ENCODE results near the gene TADA3. TPM values are rescaled to one million over a fixed set of nuclear protein-coding genes. Genes with fewer than 3 reads are reported as not detected.

TADA3 gene
- total and polyA plus RNA-seq, 2 of the 4 experiments (the other 2 are of a cell fraction), result 68.0 to 83.0 TPM

DNA sequence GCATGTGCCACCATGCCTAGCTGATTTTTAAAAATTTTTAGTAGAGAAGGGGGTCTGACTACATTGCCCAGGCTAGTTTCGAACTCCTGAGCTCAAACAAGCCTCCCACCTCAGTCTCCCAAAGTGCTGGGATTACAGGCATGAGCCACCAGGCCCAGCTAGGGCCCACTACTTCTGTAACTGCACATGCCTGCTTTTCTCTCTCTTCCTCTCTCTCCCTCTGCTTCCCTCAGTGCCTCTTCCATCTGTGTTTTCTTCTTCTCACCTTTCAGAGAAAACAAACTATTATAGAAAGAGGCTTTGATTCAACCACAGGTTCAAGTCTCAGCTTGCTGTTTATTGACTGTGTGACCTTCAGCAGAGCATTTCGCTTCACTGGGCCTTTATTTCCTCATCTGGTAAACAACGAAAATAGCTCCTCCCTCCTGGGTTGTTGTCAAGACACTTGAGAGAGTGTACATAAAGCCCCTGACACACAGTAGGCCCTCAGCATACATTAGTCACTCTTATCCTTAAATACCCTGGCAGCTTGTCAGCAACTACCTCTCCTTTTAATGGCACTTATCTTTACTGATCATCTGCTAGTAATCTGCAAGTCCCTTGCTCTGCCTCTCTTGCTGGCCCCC, 10.2 kb downstream of the TADA3 start:
- H3K36me3 ChIP-seq (ENCODE audit: control insufficient read depth, insufficient read depth, low read length), result peaks cover 44% of the 10 kb centered on the region
- H2AK9ac ChIP-seq (replicated peaks; ENCODE audit: low read depth, low read length, poor library complexity), result no peak overlapping the region
- intact Hi-C loops (cut with micrococcal nuclease) (no loop called here), dilution Hi-C loops (cut with HindIII; ENCODE audit: low sequenced_read_pairs, unreplicated experiment) (no loop called here), in situ Hi-C loops (cut with MboI; ENCODE audit: low sequenced_read_pairs) (no loop called here)
- no peak overlapping the region for H3K18ac ChIP-seq (ENCODE audit: low read depth, low read length)
- peaks cover 6% of the 10 kb centered on the region in 2 experiments; a peak in 3 of 4 replicates for H3K79me1 ChIP-seq (ENCODE audit: low read depth in 1 of 2, low read length in 2 of 2)
- H2AK5ac ChIP-seq (ENCODE audit: low read depth, low read length), result no peak overlapping the region
- H3K9ac ChIP-seq (ENCODE audit: low read depth, low read length), result no peak overlapping the region
- H3K4me1 ChIP-seq (ENCODE audit: control insufficient read depth, insufficient read depth, low read length), result peaks cover 3% of the 10 kb centered on the region
- no peak for DNase-seq
- H3K27ac ChIP-seq (ENCODE audit: insufficient read depth, low read length), result no peak overlapping the region
- no peaks in the 10 kb centered on the region for H4K20me1 ChIP-seq (ENCODE audit: insufficient read depth, low read length)
- no peak overlapping the region for H2BK15ac ChIP-seq (ENCODE audit: low read depth, low read length)
- ChIA-PET CTCF (no interaction called here), POLR2A (ENCODE audit: unreplicated experiment) (no interaction called here)
- no peak overlapping the region for H3K4me2 ChIP-seq (ENCODE audit: low read depth, low read length)
- no peak for ATAC-seq (ENCODE audit: low read depth)
- H3K4ac ChIP-seq (ENCODE audit: low read depth, low read length), result no peak overlapping the region
- no peak overlapping the region for H3K14ac ChIP-seq (replicated peaks; ENCODE audit: low read depth, low read length)
- H3K9me3 ChIP-seq (ENCODE audit: control insufficient read depth, insufficient read depth, low read length), result no peaks in the 10 kb centered on the region
- no peak overlapping the region for H2BK5ac ChIP-seq (ENCODE audit: low read depth, low read length, poor library complexity, severe bottlenecking)
- no peak overlapping the region for H4K5ac ChIP-seq (ENCODE audit: low read depth, low read length)
- H3K23ac ChIP-seq (ENCODE audit: low read depth, low read length), result no peak overlapping the region
- no peak overlapping the region for H3K4me3 ChIP-seq (ENCODE audit: insufficient read depth, low read depth, low read length)
- H3K9me1 ChIP-seq (ENCODE audit: insufficient read depth, low read length), result peaks cover 9% of the 10 kb centered on the region; the same call in 1 of the 2 replicates
- 83% methylated on average over 3 of the region's 3 CpGs; no CpG with 5 or more reads in 1 of the 2 experiments for WGBS, 2 experiments (ENCODE audit: extremely low coverage in 2 of 2, insufficient read length in 1 of 2)
- H3K56ac ChIP-seq (ENCODE audit: extremely low read depth, insufficient read depth, low read length), result no peak overlapping the region
- no peak overlapping the region for H2BK120ac ChIP-seq (ENCODE audit: low read depth, low read length)
- H4K91ac ChIP-seq (ENCODE audit: insufficient read depth, low read depth, low read length), result no peak overlapping the region
- BruUV-seq (replicated peaks), result no TSS peak
- TF ChIP-seq SMC3 (IDR thresholded peaks at IDR 0.05; ENCODE audit: low read depth, low read length) (no peak), BHLHE40 (IDR thresholded peaks at IDR 0.05; ENCODE audit: low read depth, low read length) (no peak), RFX5 (IDR thresholded peaks at IDR 0.05; ENCODE audit: low read depth, low read length) (no peak), CEBPB (IDR thresholded peaks at IDR 0.05; ENCODE audit: low read depth, low read length) (no peak), MXI1 (IDR thresholded peaks at IDR 0.05; ENCODE audit: borderline replicate concordance, low read depth, low read length) (no peak), CHD1 (IDR thresholded peaks at IDR 0.05; ENCODE audit: low read depth, low read length) (no peak), RCOR1 (IDR thresholded peaks at IDR 0.05; ENCODE audit: insufficient replicate concordance, low read length) (no peak), FOS (IDR thresholded peaks at IDR 0.05; ENCODE audit: low read depth, low read length) (no peak), POLR2A (IDR thresholded peaks at IDR 0.05; ENCODE audit: low read depth, low read length) (no peak), RAD21 (IDR thresholded peaks at IDR 0.05; ENCODE audit: low read length) (no peak), MAFK (IDR thresholded peaks at IDR 0.05; ENCODE audit: low read depth, low read length) (no peak), NFE2L2 (IDR thresholded peaks at IDR 0.05; ENCODE audit: low read depth, low read length) (no peak), MAZ (IDR thresholded peaks at IDR 0.05; ENCODE audit: borderline replicate concordance, low read depth, low read length) (no peak)
- TF ChIP-seq, protein P1, sequence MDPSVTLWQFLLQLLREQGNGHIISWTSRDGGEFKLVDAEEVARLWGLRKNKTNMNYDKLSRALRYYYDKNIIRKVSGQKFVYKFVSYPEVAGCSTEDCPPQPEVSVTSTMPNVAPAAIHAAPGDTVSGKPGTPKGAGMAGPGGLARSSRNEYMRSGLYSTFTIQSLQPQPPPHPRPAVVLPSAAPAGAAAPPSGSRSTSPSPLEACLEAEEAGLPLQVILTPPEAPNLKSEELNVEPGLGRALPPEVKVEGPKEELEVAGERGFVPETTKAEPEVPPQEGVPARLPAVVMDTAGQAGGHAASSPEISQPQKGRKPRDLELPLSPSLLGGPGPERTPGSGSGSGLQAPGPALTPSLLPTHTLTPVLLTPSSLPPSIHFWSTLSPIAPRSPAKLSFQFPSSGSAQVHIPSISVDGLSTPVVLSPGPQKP (IDR thresholded peaks at IDR 0.05; ENCODE audit: borderline replicate concordance, low read depth, low read length), result no peak
- TF ChIP-seq, protein P2, sequence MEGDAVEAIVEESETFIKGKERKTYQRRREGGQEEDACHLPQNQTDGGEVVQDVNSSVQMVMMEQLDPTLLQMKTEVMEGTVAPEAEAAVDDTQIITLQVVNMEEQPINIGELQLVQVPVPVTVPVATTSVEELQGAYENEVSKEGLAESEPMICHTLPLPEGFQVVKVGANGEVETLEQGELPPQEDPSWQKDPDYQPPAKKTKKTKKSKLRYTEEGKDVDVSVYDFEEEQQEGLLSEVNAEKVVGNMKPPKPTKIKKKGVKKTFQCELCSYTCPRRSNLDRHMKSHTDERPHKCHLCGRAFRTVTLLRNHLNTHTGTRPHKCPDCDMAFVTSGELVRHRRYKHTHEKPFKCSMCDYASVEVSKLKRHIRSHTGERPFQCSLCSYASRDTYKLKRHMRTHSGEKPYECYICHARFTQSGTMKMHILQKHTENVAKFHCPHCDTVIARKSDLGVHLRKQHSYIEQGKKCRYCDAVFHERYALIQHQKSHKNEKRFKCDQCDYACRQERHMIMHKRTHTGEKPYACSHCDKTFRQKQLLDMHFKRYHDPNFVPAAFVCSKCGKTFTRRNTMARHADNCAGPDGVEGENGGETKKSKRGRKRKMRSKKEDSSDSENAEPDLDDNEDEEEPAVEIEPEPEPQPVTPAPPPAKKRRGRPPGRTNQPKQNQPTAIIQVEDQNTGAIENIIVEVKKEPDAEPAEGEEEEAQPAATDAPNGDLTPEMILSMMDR (conservative IDR thresholded peaks at IDR 0.05; ENCODE audit: low read depth, low read length), result no peak
- TF ChIP-seq, protein P3, sequence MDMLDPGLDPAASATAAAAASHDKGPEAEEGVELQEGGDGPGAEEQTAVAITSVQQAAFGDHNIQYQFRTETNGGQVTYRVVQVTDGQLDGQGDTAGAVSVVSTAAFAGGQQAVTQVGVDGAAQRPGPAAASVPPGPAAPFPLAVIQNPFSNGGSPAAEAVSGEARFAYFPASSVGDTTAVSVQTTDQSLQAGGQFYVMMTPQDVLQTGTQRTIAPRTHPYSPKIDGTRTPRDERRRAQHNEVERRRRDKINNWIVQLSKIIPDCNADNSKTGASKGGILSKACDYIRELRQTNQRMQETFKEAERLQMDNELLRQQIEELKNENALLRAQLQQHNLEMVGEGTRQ (IDR thresholded peaks at IDR 0.05; ENCODE audit: low read depth, low read length), result no peak
- no peak overlapping the region for H2AFZ ChIP-seq (replicated peaks; ENCODE audit: low read length, poor library complexity)
- no peak overlapping the region for H2BK20ac ChIP-seq (ENCODE audit: low read depth, low read length)
- no peaks in the 10 kb centered on the region for H3K27me3 ChIP-seq (ENCODE audit: control insufficient read depth, insufficient read depth, low read length)
- no peak overlapping the region for H4K8ac ChIP-seq (ENCODE audit: low read depth in 2 of 2, low read length in 2 of 2)

Measured in IMR-90 (cell line).